ENCODE results near the gene PEDS1.
"Not testable (repeated sequence)": the region's sequence is repeated elsewhere in the genome, so short reads cannot be mapped to it uniquely, and the experiment has no call there.

The PEDS1 gene

GRCh38 chr20:50135157-50135556 is 18.4 kb downstream of the PEDS1 start:
- not testable (repeated sequence) for ATAC-seq, DNase-seq

GRCh38 chr20:50133474-50134217 is 19.9 kb downstream of the PEDS1 start:
- DNase-seq (no peak), ATAC-seq (no peak)

- DNase-seq (no peak), ATAC-seq (no peak)
These were observed 20.5 kb downstream of the PEDS1 start for GRCh38 chr20:50133041-50133440.

- ATAC-seq (no peak), DNase-seq (no peak)
These were observed 22.5 kb downstream of the PEDS1 start for GRCh38 chr20:50130995-50131394.

GRCh38 chr20:50130356-50130723 is 23.2 kb downstream of the PEDS1 start:
- DNase-seq: no peak
- no peak for ATAC-seq

GRCh38 chr20:50129662-50130355 is 23.7 kb downstream of the PEDS1 start:
- DNase-seq: no peak
- ATAC-seq: peak; percentile 34

GRCh38 chr20:50128520-50128905 is 25.0 kb downstream of the PEDS1 start:
- DNase-seq (no peak), ATAC-seq (no peak)

- ATAC-seq (no peak), DNase-seq (no peak)
These were observed 25.7 kb downstream of the PEDS1 start for GRCh38 chr20:50127587-50128519.

- DNase-seq (no peak), ATAC-seq (no peak)
These were observed 26.9 kb downstream of the PEDS1 start for GRCh38 chr20:50126662-50127061.

GRCh38 chr20:50125279-50125678 is 28.2 kb downstream of the PEDS1 start:
- DNase-seq (no peak), ATAC-seq (no peak)

- ATAC-seq (no peak), DNase-seq (no peak)
These were observed 29.0 kb downstream of the PEDS1 start for GRCh38 chr20:50124496-50124895.

GRCh38 chr20:50123418-50123817 is 30.1 kb downstream of the PEDS1 start:
- no peak for DNase-seq
- no peak for ATAC-seq

GRCh38 chr20:50122763-50123162 is 30.8 kb downstream of the PEDS1 start:
- DNase-seq (no peak), ATAC-seq (no peak)

GRCh38 chr20:50121858-50122271 is 31.7 kb downstream of the PEDS1 start:
- DNase-seq (no peak), ATAC-seq (no peak)

GRCh38 chr20:50120935-50121693 is 32.4 kb downstream of the PEDS1 start:
- ATAC-seq (peak; percentile 70), DNase-seq (peak; percentile 53)

GRCh38 chr20:50118203-50118602 is 35.3 kb downstream of the PEDS1 start:
- DNase-seq (no peak), ATAC-seq (no peak)

GRCh38 chr20:50116368-50116999 is 37.0 kb downstream of the PEDS1 start:
- ATAC-seq (no peak), DNase-seq (no peak)

- peak; percentile 91 for DNase-seq
- ATAC-seq: peak; percentile 87
These were observed 37.7 kb downstream of the PEDS1 start for GRCh38 chr20:50115591-50116367.

- ATAC-seq (no peak), DNase-seq (no peak)
These were observed 38.4 kb downstream of the PEDS1 start for GRCh38 chr20:50115041-50115512.

GRCh38 chr20:50113420-50114224 is 39.9 kb downstream of the PEDS1 start:
- DNase-seq: no peak
- no peak for ATAC-seq
